Body of pancreas (tissue), 4 donors: ENCODE results near the gene FUT9.

Experiments
- POLR2A ChIP-seq, 3 donors: fragments of 450-650 bp; IDR thresholded peaks; one replicate each; pipeline ENCODE4 v1.6.1; 2016; ENCODE audit warnings: antibody characterized with exemption in 3 of 3, mild to moderate bottlenecking in 2 of 3
- TF ChIP-seq, protein P1 (sequence below), 7 experiments: fragments of 450-650 bp in 4 of 7; fragments of 200-600 bp in 3 of 7; sonication (generic) in 3 of 7; IDR thresholded peaks; one replicate each; pipeline ENCODE4 v1.5.1; 2016 to 2019; ENCODE audit warnings: antibody characterized with exemption in 7 of 7

DNA sequence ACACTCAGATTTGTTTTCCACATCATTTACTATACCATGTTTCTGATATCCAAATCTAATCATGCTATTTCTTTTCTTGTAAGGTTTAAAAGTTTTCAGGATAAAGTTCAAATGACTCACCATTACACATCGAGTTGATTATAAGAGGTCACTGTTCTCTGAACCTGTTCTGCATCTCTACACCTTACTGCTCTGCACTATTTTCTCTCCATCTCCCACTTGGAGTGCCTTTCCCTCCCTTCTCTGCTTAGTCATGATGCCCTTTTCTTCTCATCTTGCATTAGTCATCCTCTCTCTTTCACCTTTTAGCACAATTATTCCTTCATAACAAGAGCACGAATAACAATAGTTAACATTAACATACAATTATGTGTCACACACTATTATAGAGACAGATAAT lies 37.5 kb upstream of the FUT9 start:
- no peak for TF ChIP-seq POLR2A (IDR thresholded peaks at IDR 0.05)
- TF ChIP-seq, protein P1, sequence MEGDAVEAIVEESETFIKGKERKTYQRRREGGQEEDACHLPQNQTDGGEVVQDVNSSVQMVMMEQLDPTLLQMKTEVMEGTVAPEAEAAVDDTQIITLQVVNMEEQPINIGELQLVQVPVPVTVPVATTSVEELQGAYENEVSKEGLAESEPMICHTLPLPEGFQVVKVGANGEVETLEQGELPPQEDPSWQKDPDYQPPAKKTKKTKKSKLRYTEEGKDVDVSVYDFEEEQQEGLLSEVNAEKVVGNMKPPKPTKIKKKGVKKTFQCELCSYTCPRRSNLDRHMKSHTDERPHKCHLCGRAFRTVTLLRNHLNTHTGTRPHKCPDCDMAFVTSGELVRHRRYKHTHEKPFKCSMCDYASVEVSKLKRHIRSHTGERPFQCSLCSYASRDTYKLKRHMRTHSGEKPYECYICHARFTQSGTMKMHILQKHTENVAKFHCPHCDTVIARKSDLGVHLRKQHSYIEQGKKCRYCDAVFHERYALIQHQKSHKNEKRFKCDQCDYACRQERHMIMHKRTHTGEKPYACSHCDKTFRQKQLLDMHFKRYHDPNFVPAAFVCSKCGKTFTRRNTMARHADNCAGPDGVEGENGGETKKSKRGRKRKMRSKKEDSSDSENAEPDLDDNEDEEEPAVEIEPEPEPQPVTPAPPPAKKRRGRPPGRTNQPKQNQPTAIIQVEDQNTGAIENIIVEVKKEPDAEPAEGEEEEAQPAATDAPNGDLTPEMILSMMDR (IDR thresholded peaks at IDR 0.05) = no peak
